HG02943 (cell line): ENCODE results near the gene DNAL4.

ENCODE experiments used
- ATAC-seq: cut with Tn5 transposase; IDR thresholded peaks from one replicate; pipeline ENCODE4 v1.9.1; 2021; ENCODE audit warnings: mild to moderate bottlenecking, low read depth, moderate library complexity; ENCODE audit not compliant: unreplicated experiment

Gene DNAL4

GRCh38 chr22:38744981-38745380, 49.0 kb downstream of the DNAL4 start:
- ATAC-seq = no peak

- ATAC-seq = no peak
These were observed 51.6 kb downstream of the DNAL4 start for GRCh38 chr22:38742176-38742942.

DNA sequence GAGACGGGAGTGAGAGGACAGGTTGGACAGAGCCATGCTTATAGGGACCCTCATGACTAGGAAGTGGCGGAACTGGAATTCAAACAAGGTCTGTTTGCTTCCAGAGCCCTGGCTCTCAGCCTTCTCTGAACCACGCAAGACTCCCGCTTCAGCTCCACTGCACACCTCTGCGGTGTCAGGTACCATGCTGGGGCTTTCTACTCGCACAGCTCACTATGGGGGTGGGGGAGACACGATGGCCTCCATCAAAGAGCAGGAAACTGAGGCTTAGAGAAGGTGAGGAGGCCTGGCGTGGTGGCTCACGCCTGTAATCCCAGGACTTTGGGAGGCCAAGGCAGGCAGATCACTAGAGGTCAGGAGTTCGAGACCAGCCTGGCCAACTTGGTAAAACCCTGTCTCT, 52.4 kb downstream of the DNAL4 start:
- no peak for ATAC-seq

GRCh38 chr22:38741166-38741565, 52.8 kb downstream of the DNAL4 start:
- no peak for ATAC-seq

- ATAC-seq = no peak
These were observed 53.2 kb downstream of the DNAL4 start for GRCh38 chr22:38740754-38741153.

GRCh38 chr22:38740116-38740723, 53.7 kb downstream of the DNAL4 start:
- ATAC-seq = no peak

- no peak for ATAC-seq
These were observed 54.5 kb downstream of the DNAL4 start for GRCh38 chr22:38739300-38740055.

DNA sequence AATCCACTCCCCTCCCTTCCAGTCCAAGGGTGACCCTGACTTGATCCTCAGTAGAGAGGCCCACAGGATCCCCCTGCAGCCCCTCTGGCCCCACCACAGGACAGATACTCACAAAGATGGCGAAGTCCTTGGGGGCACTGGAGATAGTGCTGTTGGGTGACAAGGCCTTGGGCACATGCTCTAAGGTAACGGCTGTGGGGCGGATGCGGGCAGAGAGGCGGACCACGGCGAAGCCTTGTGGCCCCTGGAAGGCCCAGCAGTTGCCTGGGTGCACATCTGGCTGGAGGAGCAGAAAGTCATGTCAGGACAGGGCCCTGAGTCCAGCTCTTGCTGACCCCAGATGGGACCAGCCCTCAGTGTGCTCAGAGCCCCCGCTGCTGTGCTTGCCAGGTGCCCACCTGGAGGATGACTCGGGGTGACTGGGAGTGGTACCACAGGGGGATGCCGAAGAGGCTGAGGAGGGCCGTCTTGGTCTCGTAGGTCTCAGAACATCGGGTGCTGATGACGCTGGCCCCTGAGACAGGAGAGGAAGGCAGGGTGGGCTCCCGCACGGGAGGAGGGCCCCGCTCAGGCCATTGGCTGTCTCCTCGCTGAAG, 55.4 kb downstream of the DNAL4 start:
- ATAC-seq = no peak

- ATAC-seq = no peak
These were observed 56.5 kb downstream of the DNAL4 start for GRCh38 chr22:38737302-38738060.

DNA sequence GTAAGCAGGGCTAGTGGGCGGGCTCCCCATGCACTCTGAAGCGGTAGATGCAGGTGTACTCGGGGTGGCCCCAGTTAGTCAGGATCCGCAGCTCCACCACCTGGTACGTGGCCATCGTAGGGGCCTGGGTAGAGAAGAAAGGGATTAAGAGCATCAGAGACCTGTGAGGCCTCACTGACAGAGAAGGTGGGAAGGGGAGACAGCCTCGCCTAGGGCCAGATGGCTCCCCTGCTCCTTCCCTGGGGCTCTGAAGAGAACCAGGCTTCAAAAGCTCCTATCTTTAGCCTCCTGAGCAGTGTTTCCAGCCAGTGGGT, 57.7 kb downstream of the DNAL4 start:
- ATAC-seq = no peak

GRCh38 chr22:38735465-38736256, 58.3 kb downstream of the DNAL4 start:
- no peak for ATAC-seq

DNA sequence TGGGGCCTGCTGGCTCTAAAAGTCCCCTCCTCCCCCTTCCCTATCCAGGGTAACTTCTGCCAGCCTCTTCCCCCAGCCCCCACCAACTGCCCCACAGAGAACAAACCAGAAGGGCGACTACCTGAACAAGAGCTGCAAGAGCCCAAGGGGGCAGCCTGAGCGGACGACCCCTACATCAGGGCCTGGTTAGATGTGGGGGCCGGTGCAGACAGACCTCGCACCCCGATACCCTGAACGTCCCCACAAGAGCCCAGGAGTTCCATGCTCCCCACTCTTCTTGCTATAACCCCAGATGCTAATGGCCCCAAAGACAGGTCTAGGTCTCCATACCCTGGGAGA, 58.8 kb downstream of the DNAL4 start:
- no peak for ATAC-seq

DNA sequence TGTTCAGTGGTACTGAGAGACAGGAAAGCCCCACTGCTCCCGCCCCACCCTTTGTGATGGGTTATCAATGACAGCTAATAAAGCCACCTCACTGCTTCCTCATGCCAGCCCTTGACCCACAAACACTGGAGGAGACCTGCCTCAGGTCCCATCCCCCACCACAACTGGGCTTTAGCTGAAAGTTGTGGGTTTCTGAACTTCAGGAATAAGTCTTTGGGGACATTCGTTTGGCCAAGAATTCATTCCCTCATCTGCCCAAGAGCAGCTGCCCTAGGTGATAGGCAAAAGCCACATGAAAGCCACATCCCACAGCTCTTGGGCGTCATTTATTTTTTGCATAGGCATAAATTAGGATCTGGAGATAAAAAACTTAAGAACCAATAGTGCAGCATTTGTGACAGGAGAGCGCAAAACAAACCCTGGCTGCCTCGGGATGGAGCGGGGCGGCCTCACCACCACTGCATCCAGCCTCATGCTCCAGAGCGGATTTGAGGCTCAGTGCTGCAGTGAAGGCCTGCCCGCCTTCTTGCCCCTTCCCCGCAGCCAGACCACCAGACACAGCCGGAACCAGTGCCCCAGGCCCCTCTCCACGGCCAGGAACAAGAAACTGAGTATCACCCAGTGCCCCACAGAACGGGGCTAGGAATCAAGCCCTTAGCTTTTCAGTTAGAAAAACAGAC, 59.4 kb downstream of the DNAL4 start:
- ATAC-seq = no peak

DNA sequence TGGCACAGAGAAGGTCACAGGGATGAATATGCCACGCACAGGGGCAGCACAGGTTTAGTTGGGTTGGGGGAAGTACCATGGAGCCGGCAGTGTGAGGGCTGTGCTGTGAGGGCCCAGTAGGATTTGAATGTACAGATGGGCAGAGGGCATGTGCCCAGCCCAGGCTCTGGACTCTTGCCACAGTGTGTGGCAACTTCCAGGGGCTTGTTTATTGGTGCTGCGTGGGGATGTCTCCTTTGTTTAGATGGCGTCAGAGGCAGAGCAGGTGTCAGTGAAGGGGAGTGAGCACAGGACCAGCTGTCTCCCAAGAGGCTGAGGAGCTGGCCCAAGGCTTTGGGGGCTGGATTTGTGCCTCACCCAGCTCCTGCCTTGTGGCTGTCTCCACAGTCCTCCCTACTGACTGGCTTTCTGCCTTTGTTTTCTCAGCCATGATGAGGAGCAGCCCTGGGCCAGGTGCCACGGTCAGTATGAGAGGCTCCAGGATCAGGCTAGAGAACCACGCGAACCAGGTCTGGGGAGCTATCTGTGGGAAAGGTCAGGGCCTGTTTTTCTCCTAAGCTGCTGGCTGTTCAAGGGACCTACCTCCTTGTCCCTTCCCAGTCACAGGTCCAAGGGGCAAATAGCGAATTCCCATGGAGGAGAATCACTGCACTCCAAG, 60.1 kb downstream of the DNAL4 start:
- no peak for ATAC-seq

DNA sequence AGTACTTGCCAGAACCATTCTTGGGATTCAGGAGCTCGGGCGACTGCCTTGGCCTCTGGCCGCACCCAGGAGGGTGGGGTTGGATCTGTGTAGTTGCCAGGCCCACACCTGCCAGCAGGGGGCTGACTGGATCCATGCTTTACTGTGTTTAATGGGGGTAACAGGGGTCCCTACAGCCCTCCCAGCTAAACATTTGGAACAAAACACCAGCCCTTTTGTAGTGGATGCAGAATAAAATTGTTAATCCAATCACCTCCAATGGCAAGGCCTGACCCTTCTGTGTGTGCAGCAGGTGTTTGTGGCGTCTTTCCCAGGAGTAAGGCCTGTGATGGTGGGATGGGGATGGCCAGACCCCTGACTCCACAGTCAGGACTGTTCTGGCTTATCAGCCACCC, 60.6 kb downstream of the DNAL4 start:
- ATAC-seq = no peak

GRCh38 chr22:38732251-38732815, 61.6 kb downstream of the DNAL4 start:
- ATAC-seq = no peak

DNA sequence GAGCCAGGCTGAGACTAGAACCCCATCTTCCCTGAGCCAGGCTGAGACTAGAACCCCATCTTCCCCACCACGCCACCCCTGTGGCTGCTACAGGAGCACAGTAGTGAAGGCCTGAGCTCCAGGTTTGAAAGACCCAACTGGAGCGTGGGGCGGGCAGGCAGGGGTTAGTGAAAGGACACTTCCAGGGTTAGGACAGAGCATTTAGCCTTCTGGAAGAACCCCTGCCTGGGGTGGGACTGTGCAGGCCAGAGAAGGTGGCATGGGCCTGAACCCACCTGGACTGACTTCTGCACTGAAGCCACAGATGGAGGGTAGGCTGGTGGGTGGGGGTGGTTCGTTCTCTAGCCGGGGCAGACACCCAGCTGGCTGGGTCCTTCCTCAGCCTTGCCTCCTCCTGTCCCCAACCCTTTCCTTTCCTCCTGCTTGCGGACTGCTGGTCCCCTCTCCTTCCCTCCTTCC, 62.2 kb downstream of the DNAL4 start:
- no peak for ATAC-seq

GRCh38 chr22:38730411-38730871, 63.5 kb downstream of the DNAL4 start:
- no peak for ATAC-seq
